Neural progenitor cell (in vitro differentiated cells): ENCODE measurements around the gene ADAMTS12. TPM values are rescaled to one million over a fixed set of nuclear protein-coding genes. Genes with fewer than 3 reads are reported as not detected.

Source experiments
- DNase-seq: peaks from one replicate; pipeline ENCODE4 v3.0.0-alpha.2; 2016; ENCODE audit warnings: low spot score
- H2AFZ ChIP-seq: fragments of 200-600 bp; sonication (generic); replicated peaks from 2 replicates; pipeline ENCODE4 v1.6.1; 2016; ENCODE audit warnings: antibody characterized with exemption
- H3F3A ChIP-seq: fragments of 200-600 bp; sonication (generic); 2 replicates; pipeline ENCODE4 v1.6.1; 2016; ENCODE audit warnings: antibody characterized with exemption, low read depth
- H3K27ac ChIP-seq: fragments of 200-600 bp; sonication (generic); 2 replicates; pipeline ENCODE4 v1.5.1; 2016; ENCODE audit warnings: mild to moderate bottlenecking
- H3K27me3 ChIP-seq: fragments of 200-600 bp; sonication (generic); 2 replicates; pipeline ENCODE4 v1.6.1; 2016; ENCODE audit warnings: mild to moderate bottlenecking, moderate library complexity
- H3K36me3 ChIP-seq: fragments of 200-600 bp; sonication (generic); 2 replicates; pipeline ENCODE4 v1.5.1; 2016
- H3K4me1 ChIP-seq: fragments of 200-600 bp; sonication (generic); 2 replicates; pipeline ENCODE4 v1.6.1; 2016; ENCODE audit warnings: mixed run types
- H3K4me2 ChIP-seq: fragments of 200-600 bp; sonication (generic); 2 replicates; pipeline ENCODE4 v1.6.1; 2016
- H3K4me3 ChIP-seq: fragments of 200-600 bp; sonication (generic); 2 replicates; pipeline ENCODE4 v1.5.1; 2016
- H3K79me2 ChIP-seq: fragments of 200-600 bp; sonication (generic); 2 replicates; pipeline ENCODE4 v1.6.1; 2016; ENCODE audit warnings: low read depth
- H3K9ac ChIP-seq: fragments of 200-600 bp; sonication (generic); 2 replicates; pipeline ENCODE4 v1.6.1; 2016
- H3K9me3 ChIP-seq: fragments of 200-600 bp; sonication (generic); 2 replicates; pipeline ENCODE4 v1.5.1; 2016; ENCODE audit warnings: low read depth
- H4K20me1 ChIP-seq: fragments of 200-600 bp; sonication (generic); 2 replicates; pipeline ENCODE4 v1.6.1; 2016; ENCODE audit warnings: low read depth
- H3K27ac Mint-ChIP-seq: 3 replicates; pipeline ENCODE4 v1.8.0; 2021; ENCODE audit warnings: mixed read lengths
- H3K27me3 Mint-ChIP-seq: 2 replicates; pipeline ENCODE4 v1.8.0; 2022; ENCODE audit warnings: low read depth, mild to moderate bottlenecking, inconsistent platforms, moderate library complexity, mixed read lengths; ENCODE audit not compliant: insufficient read depth
- H3K36me3 Mint-ChIP-seq: 3 replicates; pipeline ENCODE4 v1.8.0; 2021; ENCODE audit warnings: mixed read lengths
- H3K4me1 Mint-ChIP-seq: 3 replicates; pipeline ENCODE4 v1.8.0; 2021; ENCODE audit warnings: mixed read lengths
- H3K4me3 Mint-ChIP-seq: 3 replicates; pipeline ENCODE4 v1.8.0; 2021; ENCODE audit warnings: mild to moderate bottlenecking, moderate library complexity, mixed read lengths
- H3K9me3 Mint-ChIP-seq: 3 replicates; pipeline ENCODE4 v1.8.0; 2020; ENCODE audit warnings: mixed read lengths
- EZH2 ChIP-seq: fragments of 200-600 bp; sonication (generic); IDR thresholded peaks from 2 replicates; pipeline ENCODE4 v1.6.1; 2017; ENCODE audit warnings: antibody characterized with exemption, mild to moderate bottlenecking, moderate library complexity
- EZH2phosphoT487 ChIP-seq: fragments of 200-600 bp; sonication (generic); IDR thresholded peaks from 2 replicates; pipeline ENCODE4 v1.6.1; 2017; ENCODE audit warnings: antibody characterized with exemption
- total RNA-seq: library from RNA; depleted of rRNA; stranded (reverse); fragments of >200 nt; gene quantifications from 2 replicates; pipeline ENCODE4 v1.2.3, GENCODE V29; 2015; ENCODE audit warnings: low replicate concordance
- TF ChIP-seq, protein P1 (sequence below): fragments of 200-600 bp; sonication (generic); IDR thresholded peaks from 2 replicates; pipeline ENCODE4 v1.5.1; 2017; ENCODE audit warnings: antibody characterized with exemption, mild to moderate bottlenecking

Gene ADAMTS12
- total RNA-seq, 1 donor from 2014 or later, result 15.6 TPM

DNA sequence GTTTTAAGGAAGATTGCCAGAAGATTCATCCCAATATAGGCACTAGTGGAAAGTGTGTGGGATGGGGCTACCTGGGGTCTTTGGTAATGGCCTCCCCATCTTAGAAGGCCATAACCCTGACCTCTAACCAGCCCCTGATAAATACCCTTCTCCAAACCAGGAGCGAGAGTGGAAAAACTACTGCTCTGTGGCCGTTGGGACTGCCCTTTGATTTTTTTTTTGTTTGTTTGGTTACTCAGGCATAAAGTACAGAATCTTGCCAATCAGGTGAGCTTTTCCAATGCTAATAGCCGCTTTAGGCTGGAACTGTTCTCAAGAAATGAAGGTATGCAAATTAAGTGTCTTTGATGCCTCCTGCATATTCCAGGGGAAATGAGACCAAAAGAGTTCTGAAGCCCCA, 153.7 kb downstream of the ADAMTS12 start:
- H3K4me3 ChIP-seq, result no peak overlapping the region
- peaks cover 8% of the 10 kb centered on the region for H3K4me1 ChIP-seq
- no peak overlapping the region for H3K4me2 ChIP-seq
- H3K36me3 Mint-ChIP-seq, result peaks cover 5% of the 10 kb centered on the region
- H3K4me3 Mint-ChIP-seq, result no peak overlapping the region
- H3K9ac ChIP-seq, result no peak overlapping the region
- no peaks in the 10 kb centered on the region for H3K27me3 ChIP-seq
- no peak overlapping the region for H3K27ac Mint-ChIP-seq
- H4K20me1 ChIP-seq, result no peaks in the 10 kb centered on the region
- H3K79me2 ChIP-seq, result no peaks in the 10 kb centered on the region
- peaks cover 22% of the 10 kb centered on the region for H3K4me1 Mint-ChIP-seq
- H3K36me3 ChIP-seq, result no peaks in the 10 kb centered on the region
- H3F3A ChIP-seq, result no peaks in the 10 kb centered on the region
- no peak for DNase-seq
- no peak overlapping the region for H3K27ac ChIP-seq
- H3K27me3 Mint-ChIP-seq, result peaks cover 4% of the 10 kb centered on the region
- H2AFZ ChIP-seq, result no peak overlapping the region
- no peaks in the 10 kb centered on the region for H3K9me3 ChIP-seq
- TF ChIP-seq, protein P1, sequence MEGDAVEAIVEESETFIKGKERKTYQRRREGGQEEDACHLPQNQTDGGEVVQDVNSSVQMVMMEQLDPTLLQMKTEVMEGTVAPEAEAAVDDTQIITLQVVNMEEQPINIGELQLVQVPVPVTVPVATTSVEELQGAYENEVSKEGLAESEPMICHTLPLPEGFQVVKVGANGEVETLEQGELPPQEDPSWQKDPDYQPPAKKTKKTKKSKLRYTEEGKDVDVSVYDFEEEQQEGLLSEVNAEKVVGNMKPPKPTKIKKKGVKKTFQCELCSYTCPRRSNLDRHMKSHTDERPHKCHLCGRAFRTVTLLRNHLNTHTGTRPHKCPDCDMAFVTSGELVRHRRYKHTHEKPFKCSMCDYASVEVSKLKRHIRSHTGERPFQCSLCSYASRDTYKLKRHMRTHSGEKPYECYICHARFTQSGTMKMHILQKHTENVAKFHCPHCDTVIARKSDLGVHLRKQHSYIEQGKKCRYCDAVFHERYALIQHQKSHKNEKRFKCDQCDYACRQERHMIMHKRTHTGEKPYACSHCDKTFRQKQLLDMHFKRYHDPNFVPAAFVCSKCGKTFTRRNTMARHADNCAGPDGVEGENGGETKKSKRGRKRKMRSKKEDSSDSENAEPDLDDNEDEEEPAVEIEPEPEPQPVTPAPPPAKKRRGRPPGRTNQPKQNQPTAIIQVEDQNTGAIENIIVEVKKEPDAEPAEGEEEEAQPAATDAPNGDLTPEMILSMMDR, result no peak
- TF ChIP-seq EZH2phosphoT487 (no peak), EZH2 (no peak)
- H3K9me3 Mint-ChIP-seq, result no peaks in the 10 kb centered on the region

DNA sequence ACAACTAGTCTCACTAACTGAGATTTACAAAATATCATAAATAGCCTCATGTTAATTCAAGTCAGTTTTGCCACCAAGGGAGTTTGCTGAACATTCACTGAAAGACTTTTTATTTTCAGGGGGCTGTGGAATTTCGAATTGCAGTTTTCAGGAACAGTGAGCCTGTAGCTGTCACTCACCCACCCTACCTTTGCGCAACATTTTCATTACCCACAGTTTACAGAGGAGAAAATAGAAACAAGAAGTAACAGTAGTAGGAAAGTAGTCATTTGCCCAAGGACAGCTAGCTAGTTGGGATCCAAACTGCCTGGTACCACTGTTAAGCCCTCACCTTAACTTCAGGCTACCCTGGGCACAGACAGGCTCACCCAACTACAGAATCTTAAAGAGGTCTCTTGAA, 154.1 kb downstream of the ADAMTS12 start:
- no peaks in the 10 kb centered on the region for H3K79me2 ChIP-seq
- peaks cover 5% of the 10 kb centered on the region for H3K36me3 Mint-ChIP-seq
- H3K4me1 ChIP-seq, result peaks cover 8% of the 10 kb centered on the region
- H3K9ac ChIP-seq, result no peak overlapping the region
- H3K9me3 ChIP-seq, result no peaks in the 10 kb centered on the region
- no peak overlapping the region for H3K4me3 ChIP-seq
- TF ChIP-seq EZH2phosphoT487 (no peak), EZH2 (no peak)
- TF ChIP-seq, protein P1, result no peak
- no peak overlapping the region for H2AFZ ChIP-seq
- H4K20me1 ChIP-seq, result no peaks in the 10 kb centered on the region
- no peaks in the 10 kb centered on the region for H3K27me3 ChIP-seq
- H3F3A ChIP-seq, result no peaks in the 10 kb centered on the region
- no peak overlapping the region for H3K27ac Mint-ChIP-seq
- no peaks in the 10 kb centered on the region for H3K36me3 ChIP-seq
- peaks cover 18% of the 10 kb centered on the region for H3K4me1 Mint-ChIP-seq
- no peak overlapping the region for H3K4me2 ChIP-seq
- no peak overlapping the region for H3K27ac ChIP-seq
- H3K27me3 Mint-ChIP-seq, result peaks cover 4% of the 10 kb centered on the region
- no peaks in the 10 kb centered on the region for H3K9me3 Mint-ChIP-seq
- H3K4me3 Mint-ChIP-seq, result no peak overlapping the region
- DNase-seq, result no peak

DNA sequence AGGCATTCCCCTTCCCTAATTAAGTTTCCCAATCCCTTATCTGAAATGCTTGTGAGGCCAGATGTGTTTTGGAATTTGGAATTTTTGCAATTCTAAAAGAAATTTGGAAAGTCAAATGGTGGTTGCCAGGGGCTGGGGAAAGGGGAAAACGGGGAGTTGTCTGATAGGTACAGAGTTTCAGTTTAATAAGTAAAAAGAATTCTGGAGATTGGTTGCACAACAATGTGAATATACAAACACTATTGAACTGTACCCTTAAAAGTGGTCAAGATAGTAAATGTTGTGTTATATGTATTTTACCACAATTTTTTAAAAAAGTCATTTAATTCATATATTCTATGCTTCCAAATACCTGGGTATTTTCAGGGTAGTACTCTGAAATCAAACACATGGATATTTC, 154.5 kb downstream of the ADAMTS12 start:
- Histone ChIP-seq H3K9ac (no peak overlapping the region), H3K4me2 (no peak overlapping the region), H3K9me3 (no peaks in the 10 kb centered on the region), H3F3A (no peaks in the 10 kb centered on the region), H2AFZ (no peak overlapping the region), H3K4me3 (no peak overlapping the region), H3K27ac (no peak overlapping the region), H3K36me3 (no peaks in the 10 kb centered on the region), H3K27me3 (no peaks in the 10 kb centered on the region), H4K20me1 (no peaks in the 10 kb centered on the region), H3K4me1 (peaks cover 8% of the 10 kb centered on the region), H3K79me2 (no peaks in the 10 kb centered on the region)
- peaks cover 4% of the 10 kb centered on the region for H3K27me3 Mint-ChIP-seq
- peaks cover 14% of the 10 kb centered on the region for H3K4me1 Mint-ChIP-seq
- TF ChIP-seq EZH2phosphoT487 (no peak), EZH2 (no peak)
- TF ChIP-seq, protein P1, result no peak
- no peak for DNase-seq
- H3K27ac Mint-ChIP-seq, result no peak overlapping the region
- H3K36me3 Mint-ChIP-seq, result peaks cover 5% of the 10 kb centered on the region
- no peaks in the 10 kb centered on the region for H3K9me3 Mint-ChIP-seq
- no peak overlapping the region for H3K4me3 Mint-ChIP-seq
